MM.1S (cell line): Measurements from ENCODE around the gene PPP1R11.

ENCODE experiments used
- DNase-seq: peaks from one replicate; pipeline ENCODE4 v3.0.0-alpha.2; 2015
- H2AFZ ChIP-seq: fragments of 300-600 bp; sonication (generic); 2 replicates; pipeline ENCODE4 v1.6.0; 2016; ENCODE audit warnings: antibody characterized with exemption, low read length
- H3F3A ChIP-seq: fragments of 300-600 bp; sonication (generic); 2 replicates; pipeline ENCODE4 v1.6.1; 2016; ENCODE audit warnings: mild to moderate bottlenecking, antibody characterized with exemption, low read length, moderate library complexity, mixed read lengths; ENCODE audit not compliant: insufficient read depth
- H3K27ac ChIP-seq: fragments of 300-600 bp; sonication (generic); 2 replicates; pipeline ENCODE4 v1.5.1; 2016; ENCODE audit warnings: mild to moderate bottlenecking, low read length
- H3K27me3 ChIP-seq: fragments of 300-600 bp; sonication (generic); replicated peaks from 2 replicates; pipeline ENCODE4 v1.6.0; 2016; ENCODE audit warnings: low read length; ENCODE audit not compliant: insufficient read depth
- H3K36me3 ChIP-seq: fragments of 300-600 bp; sonication (generic); replicated peaks from 2 replicates; pipeline ENCODE4 v1.6.1; 2016; ENCODE audit warnings: mild to moderate bottlenecking, low read length, mixed read lengths; ENCODE audit not compliant: insufficient read depth
- H3K4me1 ChIP-seq: fragments of 300-600 bp; sonication (generic); 2 replicates; pipeline ENCODE4 v1.6.1; 2016; ENCODE audit warnings: low read length, mixed read lengths
- H3K4me2 ChIP-seq: fragments of 300-600 bp; sonication (generic); 2 replicates; pipeline ENCODE4 v1.6.0; 2016; ENCODE audit warnings: low read depth, low read length
- H3K4me3 ChIP-seq: fragments of 300-600 bp; sonication (generic); 2 replicates; pipeline ENCODE4 v1.5.1; 2016; ENCODE audit warnings: low read length, mixed read lengths
- H3K79me2 ChIP-seq: fragments of 300-600 bp; sonication (generic); 2 replicates; pipeline ENCODE4 v1.6.1; 2016; ENCODE audit warnings: mixed run types, low read length, mixed read lengths
- H3K9ac ChIP-seq: fragments of 300-600 bp; sonication (generic); 2 replicates; pipeline ENCODE4 v1.6.1; 2016; ENCODE audit warnings: low read length, mixed read lengths
- H3K9me2 ChIP-seq: fragments of 300-600 bp; sonication (generic); replicated peaks from 2 replicates; pipeline ENCODE4 v1.6.1; 2016; ENCODE audit warnings: mild to moderate bottlenecking, low read length, mixed read lengths; ENCODE audit not compliant: insufficient read depth
- H3K9me3 ChIP-seq: fragments of 300-600 bp; sonication (generic); replicated peaks from 2 replicates; pipeline ENCODE4 v1.6.1; 2016; ENCODE audit warnings: mild to moderate bottlenecking, low read length, mixed read lengths; ENCODE audit not compliant: insufficient read depth
- H4K20me1 ChIP-seq: fragments of 300-600 bp; sonication (generic); 2 replicates; pipeline ENCODE4 v1.6.1; 2016; ENCODE audit warnings: mild to moderate bottlenecking, low read length, moderate library complexity, mixed read lengths; ENCODE audit not compliant: insufficient read depth
- EZH2 ChIP-seq: fragments of 300-600 bp; sonication (generic); optimal IDR thresholded peaks from 2 replicates; pipeline ENCODE3; 2017; ENCODE audit warnings: low read depth, mild to moderate bottlenecking, antibody characterized with exemption, low read length, mixed read lengths
- EZH2phosphoT487 ChIP-seq: fragments of 300-600 bp; sonication (generic); IDR thresholded peaks from 2 replicates; pipeline ENCODE4 v1.6.1; 2018; ENCODE audit warnings: antibody characterized with exemption, low read length
- TF ChIP-seq, protein P1 (sequence below): fragments of 300-600 bp; sonication (generic); IDR thresholded peaks from 2 replicates; pipeline ENCODE4 v1.5.1; 2016; ENCODE audit warnings: antibody characterized with exemption, low read length, mixed read lengths

Gene PPP1R11

DNA sequence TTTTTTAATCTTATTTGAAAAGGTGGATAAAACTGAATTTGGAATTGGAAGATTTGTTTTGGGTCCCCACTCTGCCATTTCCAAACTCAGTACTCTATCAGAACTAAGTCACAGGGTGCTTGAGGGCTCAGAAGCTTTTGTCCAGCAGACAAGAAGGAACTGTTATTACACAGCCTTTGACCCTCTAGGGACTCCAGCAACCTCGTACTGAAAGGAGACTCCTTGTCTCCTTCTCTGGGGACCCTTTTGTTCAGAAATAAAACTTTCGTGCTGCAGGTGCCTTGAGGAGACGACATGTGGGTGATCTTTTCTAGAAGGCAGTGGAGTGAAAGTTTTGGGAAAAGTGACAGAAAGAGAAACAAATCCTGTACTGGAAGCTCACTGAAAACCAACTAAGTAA, 13.3 kb upstream of the PPP1R11 start:
- Histone ChIP-seq H3K79me2 (no peaks in the 10 kb centered on the region), H3K9ac (no peak overlapping the region)
- TF ChIP-seq, protein P1, sequence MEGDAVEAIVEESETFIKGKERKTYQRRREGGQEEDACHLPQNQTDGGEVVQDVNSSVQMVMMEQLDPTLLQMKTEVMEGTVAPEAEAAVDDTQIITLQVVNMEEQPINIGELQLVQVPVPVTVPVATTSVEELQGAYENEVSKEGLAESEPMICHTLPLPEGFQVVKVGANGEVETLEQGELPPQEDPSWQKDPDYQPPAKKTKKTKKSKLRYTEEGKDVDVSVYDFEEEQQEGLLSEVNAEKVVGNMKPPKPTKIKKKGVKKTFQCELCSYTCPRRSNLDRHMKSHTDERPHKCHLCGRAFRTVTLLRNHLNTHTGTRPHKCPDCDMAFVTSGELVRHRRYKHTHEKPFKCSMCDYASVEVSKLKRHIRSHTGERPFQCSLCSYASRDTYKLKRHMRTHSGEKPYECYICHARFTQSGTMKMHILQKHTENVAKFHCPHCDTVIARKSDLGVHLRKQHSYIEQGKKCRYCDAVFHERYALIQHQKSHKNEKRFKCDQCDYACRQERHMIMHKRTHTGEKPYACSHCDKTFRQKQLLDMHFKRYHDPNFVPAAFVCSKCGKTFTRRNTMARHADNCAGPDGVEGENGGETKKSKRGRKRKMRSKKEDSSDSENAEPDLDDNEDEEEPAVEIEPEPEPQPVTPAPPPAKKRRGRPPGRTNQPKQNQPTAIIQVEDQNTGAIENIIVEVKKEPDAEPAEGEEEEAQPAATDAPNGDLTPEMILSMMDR = no peak
- TF ChIP-seq EZH2 = no peak
- no peak for TF ChIP-seq EZH2phosphoT487

GRCh38 chr6:30055513-30055912, 11.5 kb upstream of the PPP1R11 start:
- Histone ChIP-seq H3K79me2 (peaks cover 4% of the 10 kb centered on the region), H3K4me2 (no peak overlapping the region), H3K4me3 (no peak overlapping the region), H3K9ac (no peak overlapping the region), H3K4me1 (peaks cover 5% of the 10 kb centered on the region; the same call in 1 of the 2 replicates), H3K9me2 (no peaks in the 10 kb centered on the region), H3K27me3 (no peaks in the 10 kb centered on the region), H2AFZ (no peak overlapping the region), H3K36me3 (no peaks in the 10 kb centered on the region), H3K27ac (no peak overlapping the region), H3F3A (no peaks in the 10 kb centered on the region), H3K9me3 (no peaks in the 10 kb centered on the region), H4K20me1 (no peaks in the 10 kb centered on the region)
- TF ChIP-seq EZH2 = no peak
- TF ChIP-seq EZH2phosphoT487 = no peak
- TF ChIP-seq, protein P1 = no peak
- DNase-seq = no peak

More for the DNA sequence above, 13.3 kb upstream of the PPP1R11 start:
- no peaks in the 10 kb centered on the region for H4K20me1 ChIP-seq
- H3K4me1 ChIP-seq = no peaks in the 10 kb centered on the region
- DNase-seq = no peak
- no peaks in the 10 kb centered on the region for H3K27me3 ChIP-seq
- H3K4me2 ChIP-seq = no peak overlapping the region
- H3K36me3 ChIP-seq = no peaks in the 10 kb centered on the region
- no peaks in the 10 kb centered on the region for H3K9me2 ChIP-seq
- H3K4me3 ChIP-seq = no peak overlapping the region
- no peak overlapping the region for H3K27ac ChIP-seq
- H3F3A ChIP-seq = no peaks in the 10 kb centered on the region
- H3K9me3 ChIP-seq = no peaks in the 10 kb centered on the region
- no peak overlapping the region for H2AFZ ChIP-seq

DNA sequence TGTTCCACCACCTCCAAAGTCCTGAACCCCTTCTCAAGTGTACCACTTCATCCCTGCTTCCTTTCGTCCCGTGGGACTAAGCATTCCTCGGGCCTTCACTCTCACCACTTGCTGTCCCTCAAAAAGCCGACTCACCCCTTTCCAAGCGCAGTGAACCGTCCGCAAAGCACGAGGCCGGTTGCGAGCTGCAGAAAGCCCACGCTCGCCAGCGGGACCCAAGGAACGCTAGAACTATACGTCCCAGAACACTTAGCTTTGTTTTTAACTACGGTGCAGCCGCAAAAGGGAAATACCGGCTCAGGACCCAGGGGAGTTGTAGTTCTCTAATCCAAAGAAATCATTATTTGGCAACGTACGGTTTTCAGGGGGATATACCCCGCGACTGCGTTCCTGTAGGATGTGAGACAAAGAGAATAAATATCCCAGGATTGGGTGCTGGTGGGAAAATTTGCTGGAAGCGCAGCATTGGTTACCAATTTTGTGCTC, 6.3 kb upstream of the PPP1R11 start:
- H2AFZ ChIP-seq = peak overlapping the region; percentile 99
- peaks cover 2% of the 10 kb centered on the region; the same call in 1 of the 2 replicates for H3F3A ChIP-seq
- no peaks in the 10 kb centered on the region for H3K27me3 ChIP-seq
- peaks cover 11% of the 10 kb centered on the region for H3K4me1 ChIP-seq
- no peaks in the 10 kb centered on the region for H3K9me3 ChIP-seq
- peak overlapping the region; percentile 35; the same call in 1 of the 2 replicates for H3K27ac ChIP-seq
- H3K9me2 ChIP-seq = no peaks in the 10 kb centered on the region
- no peaks in the 10 kb centered on the region for H4K20me1 ChIP-seq
- peak overlapping the region; percentile 96 for H3K4me3 ChIP-seq
- H3K79me2 ChIP-seq = peaks cover 25% of the 10 kb centered on the region
- no peak for TF ChIP-seq EZH2
- TF ChIP-seq EZH2phosphoT487 = no peak
- TF ChIP-seq, protein P1 = no peak
- DNase-seq = peak; percentile 18
- peak overlapping the region; percentile 82 for H3K9ac ChIP-seq
- H3K36me3 ChIP-seq = no peaks in the 10 kb centered on the region
- peak overlapping the region; percentile 91 for H3K4me2 ChIP-seq
